ENCODE data around the gene SH3PXD2B. TPM values are rescaled to one million over a fixed set of nuclear protein-coding genes. Genes with fewer than 3 reads are reported as not detected.
A peak's percentile ranks its signal among the peaks of the same experiment; 100 is the strongest.

The SH3PXD2B gene
- total RNA-seq, 1 donor from 2014 or later: 3.8 TPM

DNA sequence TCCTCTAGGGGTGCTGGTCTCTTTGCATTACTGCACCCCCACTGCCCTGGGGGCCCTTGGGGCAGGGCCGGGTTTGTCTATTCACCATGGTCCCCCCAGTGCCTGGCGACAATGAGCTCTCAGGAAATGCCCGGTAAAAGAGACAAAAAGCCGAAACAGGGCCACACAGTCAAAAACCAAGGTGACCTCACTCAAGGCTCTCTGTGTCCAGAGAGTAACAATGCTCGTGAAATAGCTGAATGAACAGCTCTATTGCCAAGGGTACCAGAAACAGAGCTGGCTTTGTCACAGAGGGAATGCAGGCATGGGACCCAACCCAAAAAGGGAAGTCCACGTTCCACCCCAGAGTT, 16.0 kb downstream of the SH3PXD2B start:
- ATAC-seq (peak; percentile 56), DNase-seq (ENCODE audit: low spot score) (no peak)

DNA sequence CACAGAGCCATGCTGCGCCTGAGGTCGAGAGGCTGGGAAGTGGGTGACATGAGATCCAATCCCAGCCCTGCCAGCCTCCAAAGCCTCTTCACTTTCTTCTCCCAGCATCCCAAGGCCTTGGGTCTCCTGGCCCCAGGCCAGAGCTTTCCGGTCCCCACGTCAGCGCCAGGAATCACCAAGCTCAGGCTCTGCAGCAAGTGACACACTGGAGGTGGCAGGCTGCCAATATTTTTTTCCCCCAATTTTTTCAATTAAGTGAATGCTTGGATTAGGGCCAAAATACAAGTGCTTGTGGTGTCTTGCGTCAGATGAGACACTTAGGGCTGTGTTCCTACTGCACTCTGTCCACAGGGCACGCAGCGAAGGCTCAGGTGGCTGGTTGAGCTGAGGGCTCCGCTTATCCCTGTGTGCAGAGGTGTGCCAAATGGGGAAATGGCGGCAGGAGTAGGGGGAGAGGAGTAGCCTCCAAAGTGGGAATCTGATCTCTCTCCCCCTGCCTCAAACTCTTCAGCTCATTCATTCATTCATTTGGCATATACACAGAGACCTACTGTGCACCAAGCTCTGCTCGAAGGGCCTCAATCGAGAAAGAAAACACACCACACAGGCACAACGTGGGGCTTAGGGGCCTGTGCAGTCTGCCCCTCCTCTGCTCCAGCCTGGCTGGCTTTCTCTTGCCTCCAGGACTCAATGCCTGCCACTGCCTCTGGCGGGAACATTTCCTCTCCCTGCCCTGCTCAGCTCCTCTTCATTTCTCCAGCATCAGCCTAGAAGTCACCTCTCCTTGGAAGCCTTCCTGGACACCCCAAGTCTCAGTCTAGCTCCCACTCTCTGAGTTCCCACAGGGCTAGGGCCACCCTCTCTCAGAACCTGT, 16.6 kb downstream of the SH3PXD2B start:
- peak; percentile 63 for ATAC-seq
- peak; percentile 59 for DNase-seq (ENCODE audit: low spot score)

DNA sequence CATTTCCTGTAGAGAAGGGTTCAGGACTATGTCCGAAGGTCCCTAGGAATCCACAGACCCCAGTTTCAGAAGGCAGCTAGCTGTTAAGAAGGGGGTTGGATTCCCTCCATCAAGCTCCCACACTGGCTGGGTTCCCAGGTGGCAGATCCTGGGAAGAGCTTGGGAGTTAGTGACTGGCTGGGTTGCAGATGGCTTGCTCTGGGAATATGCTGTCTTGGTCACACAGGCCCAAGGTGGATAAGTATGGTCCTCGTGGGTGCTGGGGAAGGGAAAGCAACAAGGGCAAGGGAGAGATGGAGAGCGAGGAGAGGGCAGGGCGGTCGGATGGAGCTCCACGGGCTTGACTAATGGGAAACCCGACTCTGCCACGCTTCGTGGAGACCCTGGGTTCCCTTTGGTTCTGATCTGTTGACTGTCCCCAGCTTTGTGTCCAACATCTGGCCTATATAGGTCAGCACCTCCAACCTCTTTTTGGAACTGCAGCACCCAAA, 17.4 kb downstream of the SH3PXD2B start:
- DNase-seq (ENCODE audit: low spot score) (no peak), ATAC-seq (no peak)

DNA sequence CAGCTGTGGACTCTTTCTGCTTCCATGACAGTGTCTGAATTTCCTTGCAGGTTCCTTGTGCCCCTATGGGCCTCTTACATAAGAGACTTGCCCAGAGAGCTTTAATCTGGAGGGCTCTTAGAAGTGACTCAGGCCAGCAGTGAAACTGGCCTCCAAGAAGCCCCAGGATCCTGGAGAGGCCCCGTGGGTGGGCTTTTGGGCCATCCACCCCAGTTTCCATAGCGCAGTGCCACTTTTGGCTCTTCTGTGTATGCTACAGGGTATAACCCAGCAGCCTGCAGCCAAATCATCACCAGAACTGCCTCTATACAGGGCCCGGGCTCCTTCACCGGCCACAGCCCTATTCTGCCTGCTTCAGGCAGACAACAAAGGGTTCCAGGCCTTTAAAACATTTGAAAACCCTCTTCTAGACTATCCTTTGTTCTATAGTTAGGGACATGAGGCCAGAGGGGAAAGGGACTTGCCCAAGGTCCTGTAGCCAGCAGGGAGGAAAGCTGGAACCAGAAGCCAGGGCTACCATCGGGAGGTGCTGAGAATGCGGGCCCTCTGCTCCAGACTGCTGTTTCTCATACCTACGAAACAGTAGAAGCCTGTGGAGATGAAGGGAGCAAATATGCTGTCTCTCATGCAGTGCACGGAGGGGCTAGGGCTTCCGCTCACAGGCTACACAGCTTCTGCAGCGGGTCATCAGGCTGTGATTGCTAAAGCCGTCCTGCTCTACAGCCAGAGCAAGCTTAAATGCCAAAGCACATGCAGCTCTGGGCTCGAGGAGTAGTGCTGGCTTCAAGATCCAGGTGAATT, 18.0 kb downstream of the SH3PXD2B start:
- ATAC-seq: no peak

DNA sequence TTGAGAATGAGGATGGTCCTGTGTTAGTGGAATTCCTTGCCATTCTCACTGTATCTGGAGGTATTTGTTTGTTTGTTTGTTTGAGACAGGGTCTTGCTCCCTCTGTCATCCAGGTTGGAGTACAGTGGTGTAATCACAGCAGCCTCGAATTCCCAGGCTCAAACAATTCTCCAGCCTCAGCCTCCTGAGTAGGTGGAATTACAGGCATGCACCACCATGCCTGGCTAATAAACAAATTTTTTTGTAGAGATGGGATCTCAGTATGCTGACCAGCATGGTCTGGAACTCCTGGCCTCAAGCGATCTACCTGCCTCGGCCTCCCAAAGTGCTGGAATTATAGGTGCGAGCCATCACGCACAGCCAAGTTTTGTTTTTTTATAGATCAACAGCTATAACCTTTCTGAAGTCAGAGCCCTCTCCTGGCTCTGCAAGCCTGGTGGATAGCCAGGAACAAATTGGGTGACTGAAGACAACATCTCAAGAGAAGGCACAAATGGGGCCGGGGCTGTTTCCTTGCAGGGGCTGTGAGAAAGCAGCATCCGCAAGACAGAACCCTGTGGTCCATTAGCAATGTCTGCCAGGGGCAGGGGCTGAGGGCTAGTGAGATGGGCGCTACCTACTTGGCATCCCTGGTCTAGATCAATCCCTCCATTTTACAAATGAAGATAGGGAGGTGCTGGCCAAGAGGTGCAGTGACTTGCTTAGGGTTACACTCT, 18.8 kb downstream of the SH3PXD2B start:
- DNase-seq (ENCODE audit: low spot score) (no peak), ATAC-seq (no peak)

More for the DNA sequence above, 18.0 kb downstream of the SH3PXD2B start:
- DNase-seq (ENCODE audit: low spot score): no peak

DNA sequence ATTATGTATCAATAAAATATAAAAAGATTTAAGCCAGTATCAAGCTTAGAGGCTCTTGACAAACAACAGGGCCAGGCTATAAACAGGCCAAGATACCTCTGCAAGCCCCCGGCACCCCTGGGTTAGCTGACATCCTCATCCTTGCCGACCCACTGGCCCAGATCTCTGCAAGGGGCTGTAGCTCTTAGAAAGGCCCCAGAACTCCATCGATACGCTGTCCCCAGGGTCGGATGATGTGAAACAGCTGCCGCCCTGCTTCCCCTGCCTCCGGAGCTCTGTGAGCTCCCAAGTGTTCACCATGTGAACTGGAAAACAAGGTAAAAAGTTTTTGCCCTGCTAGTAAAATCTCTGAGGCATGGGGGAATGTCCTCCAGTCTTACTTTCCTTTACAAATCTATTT, 20.1 kb downstream of the SH3PXD2B start:
- no peak for ATAC-seq
- DNase-seq (ENCODE audit: low spot score): no peak

DNA sequence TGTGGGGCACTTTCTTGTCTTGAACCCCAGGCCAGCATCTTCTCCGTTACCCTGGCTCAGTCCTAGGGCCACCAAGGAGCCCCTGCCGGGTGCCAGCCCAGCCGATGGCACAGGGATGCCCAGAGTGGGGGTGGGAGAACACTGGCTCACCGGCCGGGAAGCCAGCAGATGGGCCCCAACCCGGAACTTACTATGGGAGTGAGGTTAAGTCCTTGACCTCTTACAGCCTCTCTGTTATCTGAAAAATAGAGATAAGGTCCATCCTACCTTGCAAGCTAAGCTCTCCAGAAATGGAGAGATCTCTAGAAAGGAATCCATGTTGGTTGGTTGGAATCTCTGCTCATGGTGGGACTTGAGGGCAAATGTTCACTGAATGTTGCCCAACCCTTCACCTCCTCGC, 20.8 kb downstream of the SH3PXD2B start:
- DNase-seq (ENCODE audit: low spot score): no peak
- no peak for ATAC-seq

DNA sequence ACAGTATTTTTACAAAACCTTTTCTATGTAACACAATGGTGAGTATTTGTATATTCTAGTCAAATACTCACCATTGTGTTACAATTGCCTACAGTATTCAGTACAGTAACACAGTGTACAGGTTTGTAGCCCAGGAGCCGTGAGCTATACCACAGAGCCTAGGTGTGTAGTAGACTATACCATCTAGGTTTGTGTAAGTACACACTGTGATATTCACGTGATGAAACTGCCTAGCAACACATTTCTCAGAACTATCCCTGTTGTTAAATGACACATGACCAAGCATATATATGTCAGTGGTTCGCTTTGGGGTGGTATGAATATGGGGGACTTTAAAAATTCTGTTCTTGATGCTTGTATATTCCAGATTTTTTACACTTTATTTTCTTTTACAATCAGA, 21.3 kb downstream of the SH3PXD2B start:
- ATAC-seq (no peak), DNase-seq (ENCODE audit: low spot score) (no peak)

DNA sequence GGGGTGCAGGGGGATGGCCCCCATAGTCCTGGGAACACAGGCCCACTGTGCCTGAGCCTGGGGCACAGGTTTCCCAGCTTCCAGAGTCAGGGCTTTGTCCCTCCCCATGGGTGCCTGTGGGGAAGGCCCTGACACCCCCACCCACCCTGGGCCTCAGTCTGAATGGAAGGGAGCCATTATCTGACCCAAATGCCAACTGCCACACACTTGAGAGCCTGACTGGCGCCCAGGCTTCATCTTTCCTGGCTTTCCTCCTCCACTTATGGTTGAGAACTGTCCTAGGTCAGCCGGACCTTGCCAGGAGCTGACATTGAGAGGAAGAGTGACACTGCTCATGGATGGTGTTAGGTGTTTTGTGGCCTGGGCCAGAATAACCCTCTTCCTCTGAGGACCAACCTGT, 24.0 kb downstream of the SH3PXD2B start:
- DNase-seq (ENCODE audit: low spot score) (no peak), ATAC-seq (no peak)

DNA sequence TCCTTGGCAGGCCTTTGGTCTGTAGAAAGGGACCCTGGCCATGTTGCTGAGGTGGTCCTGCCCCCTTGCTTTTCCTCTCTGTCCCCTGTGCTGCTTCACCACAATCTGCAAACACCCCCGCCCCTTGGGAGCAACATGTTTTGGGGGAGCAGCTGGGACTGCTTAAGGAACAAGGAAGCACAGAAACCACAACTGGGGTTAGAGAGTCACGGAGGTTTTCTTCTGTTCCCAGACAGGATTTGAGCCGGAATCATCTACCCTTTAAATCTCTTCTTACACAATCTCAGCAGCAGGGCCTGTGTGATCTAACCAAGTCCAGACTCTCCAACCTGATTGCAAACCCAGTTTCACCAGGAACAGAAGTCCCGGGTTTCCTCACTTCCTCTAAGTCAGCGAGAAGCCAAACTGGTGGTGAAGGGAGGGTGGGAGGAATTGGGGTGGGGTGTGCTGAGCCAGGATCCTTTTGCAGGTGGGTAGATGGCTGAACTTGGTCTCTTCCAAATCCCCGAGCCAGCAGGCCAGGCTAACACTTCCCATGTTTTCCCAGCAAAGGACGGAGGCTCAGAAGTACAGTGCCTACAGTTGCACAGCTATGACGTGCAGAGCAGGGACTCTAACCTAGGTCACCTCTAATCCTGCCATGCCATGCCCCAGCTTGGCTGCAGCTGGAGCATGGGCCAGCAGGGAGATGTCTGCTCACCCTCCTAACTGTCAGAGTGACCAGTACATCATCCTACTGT, 25.0 kb downstream of the SH3PXD2B start:
- DNase-seq (ENCODE audit: low spot score) (no peak), ATAC-seq (peak; percentile 53)

DNA sequence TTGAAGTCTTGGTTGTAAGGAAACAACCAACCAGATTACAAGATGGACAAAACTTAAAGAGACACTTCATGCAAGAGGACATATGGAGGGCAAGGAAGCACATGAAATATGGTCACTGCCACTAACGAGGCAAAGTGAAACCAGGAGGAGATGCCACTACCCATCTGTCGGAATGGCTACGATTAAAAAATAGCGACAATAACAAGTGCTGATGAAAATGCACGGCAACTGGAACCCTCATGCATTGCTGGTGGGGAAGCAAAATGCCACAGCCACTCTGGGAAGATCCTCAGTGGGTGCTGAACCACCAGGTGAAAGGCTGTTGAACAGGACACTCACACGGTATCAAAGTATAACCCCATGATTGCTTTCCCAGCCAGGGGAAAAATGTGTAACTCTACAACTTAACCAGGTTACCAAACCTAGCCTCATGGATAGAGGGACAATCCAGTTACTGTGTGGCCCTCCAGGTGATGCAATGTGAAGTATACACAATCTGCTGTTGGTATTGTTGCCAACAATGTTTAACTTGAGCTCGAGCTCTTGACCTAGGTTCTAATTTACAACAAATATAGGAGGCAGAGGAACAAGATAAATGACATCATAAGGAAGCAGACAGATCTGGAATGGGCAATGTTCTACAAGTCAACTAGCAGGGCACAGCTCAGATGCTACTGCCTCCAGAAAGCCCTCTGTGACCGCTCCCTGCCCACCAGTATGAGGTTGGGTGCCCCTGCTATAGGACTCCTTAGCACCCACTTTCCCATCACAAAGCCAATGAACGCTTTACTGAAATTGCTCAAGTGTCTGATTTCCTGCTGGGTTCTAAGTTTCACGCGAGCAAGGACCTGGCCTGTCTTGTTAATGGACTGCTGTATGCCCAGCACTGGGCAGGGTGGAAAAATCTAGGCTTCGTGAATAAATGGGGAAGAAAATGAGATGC, 25.8 kb downstream of the SH3PXD2B start:
- no peak for DNase-seq (ENCODE audit: low spot score)
- ATAC-seq: peak; percentile 16

DNA sequence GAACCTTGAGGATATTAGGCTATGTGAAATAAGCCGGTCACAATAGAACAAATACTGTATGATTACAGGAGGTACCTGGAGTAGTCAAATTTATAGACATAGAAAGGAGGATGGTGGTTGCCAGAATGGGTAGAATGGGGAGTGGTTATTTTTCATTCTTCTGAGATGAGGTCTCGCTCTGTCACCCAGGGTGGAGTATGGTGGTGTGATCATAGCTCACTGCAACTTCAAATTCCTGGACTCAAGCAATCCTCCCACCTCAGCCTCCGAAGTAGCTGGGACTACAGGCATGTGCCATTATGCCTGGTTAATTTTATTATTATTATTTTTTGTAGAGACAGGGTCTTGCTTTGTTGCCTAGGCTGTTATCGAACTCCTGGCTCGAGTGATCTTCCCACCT, 27.1 kb downstream of the SH3PXD2B start:
- DNase-seq (ENCODE audit: low spot score) (no peak), ATAC-seq (no peak)

DNA sequence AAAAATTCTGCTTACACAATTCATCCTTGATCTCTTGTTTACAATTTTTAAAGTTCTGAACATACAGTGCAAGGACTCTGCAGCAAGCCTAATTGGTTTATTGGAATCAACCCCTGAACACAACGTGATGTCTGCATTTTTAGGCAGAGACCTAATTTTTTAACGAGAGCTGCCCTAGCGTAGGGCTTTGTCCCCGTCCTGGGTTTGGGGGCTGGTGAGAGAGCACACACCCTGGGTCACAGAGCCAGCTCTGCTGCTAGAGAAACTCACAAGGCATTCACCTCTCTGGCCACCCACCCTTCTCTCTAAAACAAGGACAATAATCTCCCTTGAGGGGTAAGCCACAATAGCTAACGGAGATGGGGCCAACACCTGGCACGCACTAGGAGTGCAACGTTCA, 28.2 kb downstream of the SH3PXD2B start:
- DNase-seq (ENCODE audit: low spot score) (no peak), ATAC-seq (no peak)

DNA sequence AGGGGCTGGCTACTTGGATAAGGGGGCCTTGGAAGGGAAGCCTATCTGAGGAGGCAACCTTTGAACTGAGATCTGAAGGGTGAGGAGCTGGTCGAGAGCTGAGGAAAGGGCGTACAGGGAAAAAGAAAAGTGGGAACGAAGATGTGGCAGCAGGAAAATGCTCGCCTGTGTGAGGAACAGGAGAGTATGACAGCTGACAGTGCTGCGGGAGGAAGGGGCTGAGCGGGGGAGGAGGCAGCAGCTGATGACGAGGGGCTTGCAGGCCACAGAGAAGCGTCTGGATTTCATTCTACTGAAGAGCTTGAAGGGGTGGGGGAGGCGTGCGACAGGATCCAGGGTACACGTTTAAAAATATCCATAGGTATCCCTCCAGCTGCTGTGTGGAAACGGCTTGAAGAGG, 28.9 kb downstream of the SH3PXD2B start:
- no peak for ATAC-seq
- DNase-seq (ENCODE audit: low spot score): no peak

DNA sequence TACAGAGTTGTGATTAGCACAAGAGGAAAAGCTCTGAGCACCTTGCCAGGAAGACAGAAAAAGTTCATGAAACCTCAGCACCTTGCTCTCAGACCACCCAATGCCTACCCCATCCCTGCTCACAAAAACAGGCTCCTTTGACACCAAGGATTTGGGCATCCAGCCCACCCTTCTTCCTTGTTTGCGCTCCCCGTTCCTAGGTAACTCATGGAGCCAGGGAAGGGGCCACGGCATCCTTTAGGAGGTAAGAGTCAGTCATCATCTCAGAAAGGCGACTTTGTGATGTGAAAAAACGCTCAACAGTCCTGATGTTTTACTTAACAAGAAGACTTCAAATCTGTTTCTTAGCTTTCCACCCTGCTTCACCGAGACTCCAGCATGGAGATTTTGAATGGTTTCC, 29.5 kb downstream of the SH3PXD2B start:
- ATAC-seq (no peak), DNase-seq (ENCODE audit: low spot score) (no peak)

DNA sequence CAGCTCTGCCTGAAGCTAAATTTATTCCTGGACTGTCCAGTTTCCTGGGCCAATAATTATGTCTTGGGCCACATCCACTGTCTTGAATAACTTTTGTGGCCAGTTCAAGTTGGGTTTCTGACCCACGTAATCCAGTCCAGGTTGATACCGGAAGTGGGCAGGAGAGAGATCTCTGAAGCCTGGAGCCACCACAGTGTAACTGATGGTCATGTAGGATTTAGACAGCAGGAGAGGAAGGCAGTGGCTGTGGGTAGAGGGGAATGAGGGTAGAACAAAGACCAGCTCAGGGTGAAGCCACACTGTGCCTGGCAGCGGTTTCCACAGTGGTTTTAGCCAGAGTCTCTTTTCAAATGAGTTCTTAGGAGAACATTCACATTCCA, 30.2 kb downstream of the SH3PXD2B start:
- DNase-seq (ENCODE audit: low spot score): no peak
- no peak for ATAC-seq

DNA sequence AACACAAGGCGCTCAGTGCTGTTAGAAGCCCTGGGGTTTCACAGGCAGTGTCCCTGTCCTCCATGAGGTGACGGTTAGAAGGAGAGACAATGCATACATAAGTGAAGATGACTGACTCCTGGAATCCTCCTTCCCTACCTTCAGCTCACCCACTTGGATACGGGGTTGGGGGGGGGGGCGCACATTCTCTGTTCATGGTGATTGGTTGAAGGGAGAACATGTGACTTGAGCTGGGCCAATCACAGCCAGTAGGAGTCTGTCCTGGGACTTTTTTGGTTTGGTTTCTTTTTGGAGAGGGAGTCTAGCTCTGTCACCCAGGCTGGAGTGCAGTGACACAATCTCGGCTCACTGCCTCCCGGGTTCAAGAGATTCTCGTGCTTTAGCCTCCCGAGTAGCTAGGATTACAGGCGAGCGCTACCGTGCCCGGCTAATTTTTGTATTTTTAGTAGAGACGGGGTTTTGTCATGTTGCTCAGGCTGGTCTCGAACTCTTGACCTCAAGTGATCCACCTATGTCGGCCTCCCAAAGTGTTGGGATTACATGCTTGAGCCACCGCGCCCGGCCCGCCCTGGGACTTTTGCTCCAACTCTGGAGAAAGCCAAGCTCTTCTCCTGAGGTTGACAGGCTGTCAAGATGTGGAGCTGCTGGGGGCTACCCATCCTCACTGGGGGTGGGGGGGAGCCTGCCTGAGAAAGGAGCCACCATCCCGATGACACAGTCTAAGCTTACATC, 30.8 kb downstream of the SH3PXD2B start:
- no peak for DNase-seq (ENCODE audit: low spot score)
- ATAC-seq: no peak

DNA sequence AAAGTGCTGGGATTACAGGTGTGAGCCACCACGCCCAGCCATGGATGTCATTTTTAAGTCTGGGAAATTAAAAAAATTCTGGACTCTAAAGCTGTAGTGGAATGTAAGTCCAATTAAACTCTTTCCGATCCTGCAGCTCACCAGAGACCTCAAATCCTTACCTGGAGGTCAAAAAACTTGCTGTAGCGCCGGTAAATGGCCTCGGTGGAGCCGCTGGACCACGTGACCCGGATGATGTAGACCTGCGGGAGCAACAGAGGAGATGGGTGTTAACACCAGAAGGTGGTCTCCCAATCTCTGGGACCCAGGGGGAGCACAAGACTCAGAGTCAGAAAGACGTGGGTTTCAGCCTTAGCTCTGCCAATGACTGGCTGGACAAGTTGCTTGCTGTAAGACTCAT, 32.1 kb downstream of the SH3PXD2B start:
- DNase-seq (ENCODE audit: low spot score) (no peak), ATAC-seq (no peak)

DNA sequence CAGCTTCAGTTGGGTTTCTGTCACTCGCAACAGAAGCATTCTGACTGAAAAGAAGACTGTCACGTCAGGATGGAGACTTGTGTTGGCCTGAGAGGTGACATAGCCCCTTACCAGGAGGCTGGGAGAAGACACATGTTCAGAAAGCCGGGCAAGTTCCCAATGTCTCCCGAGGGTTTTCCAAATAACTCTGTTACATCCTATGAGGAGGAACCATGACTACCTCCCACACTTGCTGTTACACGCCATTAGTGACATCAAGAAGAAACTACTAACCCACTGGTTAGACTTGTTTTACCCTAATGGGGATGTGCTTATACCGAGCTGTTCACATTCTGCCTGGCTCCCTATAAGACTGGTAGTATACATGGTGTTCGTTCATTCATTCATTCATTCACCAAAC, 33.3 kb downstream of the SH3PXD2B start:
- ATAC-seq: no peak
- DNase-seq (ENCODE audit: low spot score): no peak
